ENCODE data around the gene NCK2. TPM values are rescaled to one million over a fixed set of nuclear protein-coding genes. Genes with fewer than 3 reads are reported as not detected.
A peak's percentile ranks its signal among the peaks of the same experiment; 100 is the strongest.

NCK2 gene
- 160 TPM for total RNA-seq

GRCh38 chr2:105744909-105745853 lies at the start of gene NCK2:
Gene NCK2 (plus strand): TSS chr2:105744912. CDS start chr2:105855064, 110,152 bp downstream.
- DNase-seq (ENCODE audit: low spot score): no peak

- DNase-seq (ENCODE audit: low spot score): peak; percentile 84
Measured at GRCh38 chr2:105697781-105698449, 46.8 kb upstream of the NCK2 start.

- DNase-seq (ENCODE audit: low spot score): no peak
Measured at GRCh38 chr2:105698820-105699219, 45.9 kb upstream of the NCK2 start.

- no peak for DNase-seq (ENCODE audit: low spot score)
Measured at GRCh38 chr2:105701042-105701441, 43.7 kb upstream of the NCK2 start.

GRCh38 chr2:105708697-105709096 lies 36.0 kb upstream of the NCK2 start:
- DNase-seq (ENCODE audit: low spot score): no peak

- peak; percentile 53 for DNase-seq (ENCODE audit: low spot score)
Measured at GRCh38 chr2:105711394-105711793, 33.3 kb upstream of the NCK2 start.

- DNase-seq (ENCODE audit: low spot score): no peak
Measured at GRCh38 chr2:105712166-105712915, 32.4 kb upstream of the NCK2 start.

GRCh38 chr2:105712981-105713596 lies 31.6 kb upstream of the NCK2 start:
- no peak for DNase-seq (ENCODE audit: low spot score)

- DNase-seq (ENCODE audit: low spot score): no peak
Measured at GRCh38 chr2:105714141-105714540, 30.6 kb upstream of the NCK2 start.

GRCh38 chr2:105718846-105719481 lies 25.7 kb upstream of the NCK2 start:
- no peak for DNase-seq (ENCODE audit: low spot score)

- DNase-seq (ENCODE audit: low spot score): no peak
Measured at GRCh38 chr2:105721991-105722511, 22.7 kb upstream of the NCK2 start.

- no peak for DNase-seq (ENCODE audit: low spot score)
Measured at GRCh38 chr2:105722726-105723297, 21.9 kb upstream of the NCK2 start.

- DNase-seq (ENCODE audit: low spot score): no peak
Measured at GRCh38 chr2:105723431-105723830, 21.3 kb upstream of the NCK2 start.

- DNase-seq (ENCODE audit: low spot score): no peak
Measured at GRCh38 chr2:105725388-105725787, 19.3 kb upstream of the NCK2 start.

GRCh38 chr2:105730170-105730569 lies 14.5 kb upstream of the NCK2 start:
- DNase-seq (ENCODE audit: low spot score): no peak

- no peak for DNase-seq (ENCODE audit: low spot score)
Measured at GRCh38 chr2:105731511-105731910, 13.2 kb upstream of the NCK2 start.

GRCh38 chr2:105732101-105732500 lies 12.6 kb upstream of the NCK2 start:
- DNase-seq (ENCODE audit: low spot score): no peak

GRCh38 chr2:105732955-105733607 lies 11.6 kb upstream of the NCK2 start:
- no peak for DNase-seq (ENCODE audit: low spot score)

- no peak for DNase-seq (ENCODE audit: low spot score)
Measured at GRCh38 chr2:105733875-105734274, 10.8 kb upstream of the NCK2 start.
